Fibroblast of villous mesenchyme (primary cell): Measurements from ENCODE around the gene STEAP2. TPM values are rescaled to one million over a fixed set of nuclear protein-coding genes. Genes with fewer than 3 reads are reported as not detected.

Experiments
- DNase-seq: peaks from one replicate; pipeline ENCODE4 v3.0.0-alpha.2; 2010; ENCODE audit warnings: low read depth
- H3K4me3 ChIP-seq: 2 replicates; pipeline ENCODE4 v1.5.1; 2011; ENCODE audit warnings: low read depth, mild to moderate bottlenecking, low read length
- total RNA-seq: library from RNA; depleted of rRNA; stranded (reverse); fragments of >200 nt; gene quantifications from 2 replicates; pipeline ENCODE4 v1.2.3, GENCODE V29; 2012
- TF ChIP-seq, protein P1 (sequence below): IDR thresholded peaks from 2 replicates; pipeline ENCODE4 v1.5.1; 2012; ENCODE audit warnings: low read depth, mild to moderate bottlenecking, low read length; ENCODE audit not compliant: insufficient read depth

Gene STEAP2
- total RNA-seq, 1 donor = 8.6 TPM

DNA sequence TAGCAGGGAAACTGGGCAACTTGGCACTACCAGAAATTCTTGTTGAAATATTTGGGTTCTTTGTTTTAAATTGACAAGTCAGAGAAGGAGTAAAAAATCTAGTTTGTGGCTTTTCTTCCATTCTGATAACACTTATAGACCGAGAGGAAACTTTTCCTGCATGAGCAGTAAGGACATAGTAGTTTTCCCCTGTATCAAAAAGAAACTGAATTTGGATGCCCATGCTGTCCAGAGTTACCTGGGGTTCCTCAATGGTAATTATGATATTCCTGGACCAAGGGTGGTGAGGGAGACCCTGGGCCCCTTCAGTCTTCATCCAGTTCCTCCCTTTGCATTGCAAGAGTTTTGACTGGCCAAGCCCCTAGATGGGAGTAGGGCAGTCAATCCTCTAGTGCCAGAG lies 19.9 kb upstream of the STEAP2 start:
- no peak for DNase-seq
- TF ChIP-seq, protein P1, sequence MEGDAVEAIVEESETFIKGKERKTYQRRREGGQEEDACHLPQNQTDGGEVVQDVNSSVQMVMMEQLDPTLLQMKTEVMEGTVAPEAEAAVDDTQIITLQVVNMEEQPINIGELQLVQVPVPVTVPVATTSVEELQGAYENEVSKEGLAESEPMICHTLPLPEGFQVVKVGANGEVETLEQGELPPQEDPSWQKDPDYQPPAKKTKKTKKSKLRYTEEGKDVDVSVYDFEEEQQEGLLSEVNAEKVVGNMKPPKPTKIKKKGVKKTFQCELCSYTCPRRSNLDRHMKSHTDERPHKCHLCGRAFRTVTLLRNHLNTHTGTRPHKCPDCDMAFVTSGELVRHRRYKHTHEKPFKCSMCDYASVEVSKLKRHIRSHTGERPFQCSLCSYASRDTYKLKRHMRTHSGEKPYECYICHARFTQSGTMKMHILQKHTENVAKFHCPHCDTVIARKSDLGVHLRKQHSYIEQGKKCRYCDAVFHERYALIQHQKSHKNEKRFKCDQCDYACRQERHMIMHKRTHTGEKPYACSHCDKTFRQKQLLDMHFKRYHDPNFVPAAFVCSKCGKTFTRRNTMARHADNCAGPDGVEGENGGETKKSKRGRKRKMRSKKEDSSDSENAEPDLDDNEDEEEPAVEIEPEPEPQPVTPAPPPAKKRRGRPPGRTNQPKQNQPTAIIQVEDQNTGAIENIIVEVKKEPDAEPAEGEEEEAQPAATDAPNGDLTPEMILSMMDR = no peak
- H3K4me3 ChIP-seq = no peak overlapping the region

DNA sequence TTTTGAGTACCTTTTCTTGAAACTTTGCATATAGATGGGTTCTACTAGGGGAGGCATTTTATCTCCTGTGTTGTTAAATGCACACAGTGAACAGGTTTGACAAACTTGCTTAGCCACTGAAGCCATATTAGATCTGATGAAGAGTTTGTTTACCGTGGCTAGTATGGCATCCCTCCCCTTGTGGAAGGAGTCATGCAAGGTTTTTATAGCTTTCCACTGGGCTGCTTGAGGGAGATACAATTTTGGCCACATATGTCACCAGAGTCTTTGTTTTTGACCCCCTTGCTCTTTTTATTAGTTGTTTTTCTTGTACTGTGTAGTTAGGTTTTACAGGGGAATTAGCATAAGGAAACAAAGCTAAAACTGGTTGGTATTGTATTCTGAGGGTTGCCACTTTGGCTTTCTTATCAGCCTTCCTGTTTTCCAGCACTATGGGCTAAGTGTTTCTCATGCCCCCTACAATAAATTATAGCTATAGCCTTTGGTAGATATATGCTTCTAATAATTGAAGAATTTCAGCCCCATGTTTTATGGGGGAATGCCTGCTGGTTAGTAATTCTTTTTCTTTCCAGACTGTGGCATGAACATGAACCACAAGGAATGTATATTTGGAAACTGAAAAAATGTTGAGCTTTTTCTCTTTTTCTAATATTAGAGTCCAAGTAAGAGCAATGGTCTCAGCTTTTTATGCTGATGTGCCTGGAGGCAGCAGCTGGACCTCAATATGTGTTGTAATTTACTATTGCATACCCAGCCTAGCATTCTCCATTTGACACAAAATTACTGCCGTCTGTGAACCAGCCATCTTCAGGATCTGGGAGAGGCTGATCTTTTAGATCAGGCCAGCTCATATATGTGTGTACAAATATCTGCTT lies 18.4 kb upstream of the STEAP2 start:
- TF ChIP-seq, protein P1 = no peak
- no peak overlapping the region for H3K4me3 ChIP-seq
- DNase-seq = no peak

DNA sequence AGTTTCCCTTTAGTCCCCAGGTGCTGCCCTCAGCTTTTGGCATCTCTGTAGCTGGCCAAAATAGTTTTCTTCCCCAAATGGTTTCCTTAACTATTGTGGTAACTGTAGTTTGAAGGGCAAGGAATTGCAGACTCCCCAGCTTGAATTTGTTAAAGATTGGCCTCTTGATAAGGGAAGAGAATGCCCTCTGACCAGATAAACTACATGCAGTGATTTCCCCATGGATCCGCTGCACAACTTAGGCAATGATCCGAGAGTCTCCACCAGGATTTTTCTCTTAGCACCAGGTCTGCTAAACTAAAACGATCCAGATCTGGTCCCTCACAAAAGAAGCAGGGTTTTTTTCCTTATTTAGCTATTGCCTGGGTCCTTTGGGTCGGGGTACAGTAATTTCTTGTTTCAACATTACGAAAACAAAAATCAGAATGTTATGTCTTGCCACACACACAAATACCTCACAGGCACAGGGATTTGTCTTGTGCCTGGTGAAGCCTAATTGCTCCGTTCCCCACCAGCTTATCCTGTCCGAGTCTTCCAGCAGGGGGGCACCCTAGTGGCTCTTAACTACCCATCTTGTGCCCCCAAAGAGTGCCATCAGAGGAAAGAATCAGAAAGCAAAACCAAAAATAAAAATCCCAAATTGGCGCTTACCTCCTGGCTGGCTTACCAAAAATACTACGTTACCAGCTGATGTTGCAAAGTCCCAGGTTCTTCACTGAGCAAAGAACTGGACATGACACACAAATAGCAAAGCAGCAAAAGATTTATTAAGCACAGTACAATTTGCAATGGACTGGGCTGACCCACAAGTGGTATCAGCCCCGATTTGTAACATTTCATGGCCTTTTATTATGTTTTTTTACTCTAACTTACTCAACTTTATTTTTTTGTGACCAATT lies 16.4 kb upstream of the STEAP2 start:
- DNase-seq = no peak
- TF ChIP-seq, protein P1 = no peak
- H3K4me3 ChIP-seq = no peak overlapping the region

DNA sequence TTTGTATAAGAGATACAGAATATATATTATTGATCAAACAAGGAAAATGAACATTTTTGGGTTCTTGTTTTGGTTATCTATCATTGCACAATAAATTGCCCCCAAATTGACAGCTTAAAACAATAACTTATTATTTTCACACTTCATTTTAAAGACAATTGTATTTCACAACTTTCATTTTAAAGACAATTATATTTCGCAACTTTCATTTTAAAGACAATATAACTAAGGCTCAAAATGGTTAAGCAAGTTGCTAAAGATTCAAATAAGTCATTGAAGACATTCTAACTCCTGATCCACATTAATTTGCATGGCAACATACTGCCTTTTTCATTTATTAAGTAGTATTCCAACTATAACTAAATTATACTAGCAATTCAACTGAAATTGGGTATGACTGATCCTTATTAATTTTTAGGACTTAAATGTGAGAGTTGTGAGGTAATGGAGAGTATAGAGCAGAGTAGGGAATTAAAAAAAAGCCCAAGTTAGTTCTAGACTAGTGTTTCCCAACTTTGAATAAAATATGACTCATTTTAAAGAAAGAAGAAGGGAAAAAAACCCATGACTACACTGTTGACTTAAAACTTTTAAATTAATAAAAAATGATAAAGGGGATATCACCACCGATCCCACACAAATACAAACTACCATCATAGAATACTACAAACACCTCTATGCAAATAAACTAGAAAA lies 9.9 kb upstream of the STEAP2 start:
- TF ChIP-seq, protein P1 = no peak
- no peak for DNase-seq

GRCh38 chr7:90207956-90208355 lies 3.6 kb upstream of the STEAP2 start:
- TF ChIP-seq, protein P1 = no peak
- no peak overlapping the region for H3K4me3 ChIP-seq
- no peak for DNase-seq

More for the DNA sequence above, 9.9 kb upstream of the STEAP2 start:
- no peak overlapping the region for H3K4me3 ChIP-seq

DNA sequence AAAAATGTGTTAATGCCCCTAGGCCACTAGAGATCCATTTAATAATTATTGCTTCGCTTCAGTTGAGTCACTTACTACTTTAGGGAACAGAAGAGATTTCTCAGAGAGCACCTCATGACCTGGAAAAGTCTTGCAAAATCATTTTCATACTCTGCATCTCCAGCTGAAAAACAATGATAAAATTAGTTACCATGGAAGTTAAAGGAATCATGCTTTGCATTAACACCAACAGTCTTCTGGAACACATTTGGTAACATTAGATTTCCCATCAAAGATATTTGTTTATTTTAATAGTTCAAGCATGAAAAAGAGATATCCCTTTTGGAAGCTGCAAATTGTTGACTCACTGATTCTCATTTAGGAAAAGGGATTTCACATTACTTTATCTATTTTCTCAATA lies 1.8 kb upstream of the STEAP2 start:
- no peak overlapping the region for H3K4me3 ChIP-seq
- TF ChIP-seq, protein P1 = no peak
- DNase-seq = no peak
